Stimulated activated naive CD8-positive, alpha-beta T cell treated with anti-CD3 and anti-CD28 coated beads, Interleukin-15, Interleukin-2, amounts not matched to agents 100 ng/mL and 50 ng/mL, for 24 hours (primary cell): ENCODE data around the gene KMT2A.
A peak's percentile ranks its signal among the peaks of the same experiment; 100 is the strongest.
"Not testable (repeated sequence)": the region's sequence is repeated elsewhere in the genome, so short reads cannot be mapped to it uniquely, and the experiment has no call there.

Source experiments
- H3K27ac Mint-ChIP-seq: one replicate; pipeline ENCODE4 v1.8.0; 2021; ENCODE audit warnings: mild to moderate bottlenecking, mixed read lengths
- H3K27me3 Mint-ChIP-seq: one replicate; pipeline ENCODE4 v1.8.0; 2021; ENCODE audit warnings: mixed read lengths
- H3K36me3 Mint-ChIP-seq: one replicate; pipeline ENCODE4 v1.8.0; 2021; ENCODE audit warnings: low read depth, mixed read lengths
- H3K4me1 Mint-ChIP-seq: one replicate; pipeline ENCODE4 v1.8.0; 2021; ENCODE audit warnings: low read depth, mixed read lengths
- H3K4me3 Mint-ChIP-seq: one replicate; pipeline ENCODE4 v1.8.0; 2021; ENCODE audit warnings: mild to moderate bottlenecking, mixed read lengths
- H3K9me3 Mint-ChIP-seq: one replicate; pipeline ENCODE4 v1.8.0; 2021; ENCODE audit warnings: mixed read lengths

The KMT2A gene

DNA sequence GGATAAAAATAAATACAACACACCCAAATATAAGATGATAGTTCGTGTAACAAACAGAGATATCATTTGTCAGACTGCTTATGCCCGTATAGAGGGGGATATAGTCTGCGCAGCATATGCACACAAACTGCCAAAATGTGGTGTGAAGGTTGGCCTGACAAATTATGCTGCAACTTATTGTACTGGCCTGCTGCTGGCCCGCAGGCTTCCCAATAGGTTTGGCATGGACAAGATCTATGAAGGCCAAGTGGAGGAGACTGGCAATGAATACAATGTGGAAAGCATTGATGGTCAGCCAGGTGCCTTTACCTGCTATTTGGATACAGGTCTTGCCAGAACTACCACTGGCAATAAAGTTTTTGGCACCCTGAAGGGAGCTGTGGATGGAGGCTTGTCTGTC is 124.5 kb downstream of the KMT2A start:
- peaks cover 16% of the 10 kb centered on the region for H3K4me1 Mint-ChIP-seq
- H3K27me3 Mint-ChIP-seq: no peaks in the 10 kb centered on the region
- no peak overlapping the region for H3K27ac Mint-ChIP-seq
- no peak overlapping the region for H3K4me3 Mint-ChIP-seq
- peaks cover 11% of the 10 kb centered on the region for H3K36me3 Mint-ChIP-seq
- no peaks in the 10 kb centered on the region for H3K9me3 Mint-ChIP-seq

DNA sequence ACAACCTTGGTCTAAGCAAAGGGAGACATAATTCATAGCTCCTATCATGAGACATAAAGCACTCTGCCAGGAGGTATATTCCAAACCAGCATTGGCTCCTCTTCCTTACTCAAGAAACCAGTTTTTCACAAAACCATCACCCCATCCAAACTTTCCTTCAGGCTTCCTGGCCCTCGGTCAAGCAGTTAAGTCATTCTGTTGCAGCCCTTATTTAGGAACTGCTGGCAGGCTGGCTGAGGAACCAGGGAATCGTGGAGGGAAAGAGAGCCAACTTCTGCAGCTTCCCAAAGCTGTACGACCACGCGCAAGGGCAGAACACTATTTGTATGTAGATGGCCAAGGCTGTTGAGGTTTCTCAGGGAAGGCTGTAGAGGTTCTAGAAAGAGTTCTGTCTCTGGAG is 128.8 kb downstream of the KMT2A start:
- Mint-ChIP-seq H3K4me3 (peak overlapping the region; percentile 62), H3K4me1 (peaks cover 19% of the 10 kb centered on the region), H3K27ac (peak overlapping the region; percentile 71), H3K9me3 (no peaks in the 10 kb centered on the region), H3K36me3 (peaks cover 3% of the 10 kb centered on the region), H3K27me3 (no peaks in the 10 kb centered on the region)

DNA sequence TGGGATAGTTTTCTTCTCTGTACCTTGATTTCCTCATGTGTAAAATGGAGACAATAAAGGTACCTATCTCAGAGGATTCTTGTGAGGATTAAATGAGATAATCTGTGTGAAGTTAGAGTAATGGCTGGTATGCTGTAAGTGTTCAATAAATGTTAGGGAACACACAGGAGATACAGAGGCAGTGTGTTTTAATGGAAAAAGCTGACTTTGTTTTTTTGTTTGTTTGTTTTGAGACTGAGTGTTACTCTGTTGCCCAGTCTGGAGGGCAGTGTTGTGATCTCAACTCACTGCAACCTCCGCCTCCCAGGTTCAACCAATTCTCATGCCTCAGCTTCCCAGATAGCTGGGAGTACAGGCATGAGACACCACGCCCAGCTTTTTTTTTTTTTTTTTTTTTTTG is 133.4 kb downstream of the KMT2A start:
- Mint-ChIP-seq H3K36me3 (peaks cover 5% of the 10 kb centered on the region), H3K27ac (no peak overlapping the region), H3K9me3 (no peaks in the 10 kb centered on the region), H3K27me3 (no peaks in the 10 kb centered on the region), H3K4me3 (no peak overlapping the region), H3K4me1 (peaks cover 42% of the 10 kb centered on the region)

DNA sequence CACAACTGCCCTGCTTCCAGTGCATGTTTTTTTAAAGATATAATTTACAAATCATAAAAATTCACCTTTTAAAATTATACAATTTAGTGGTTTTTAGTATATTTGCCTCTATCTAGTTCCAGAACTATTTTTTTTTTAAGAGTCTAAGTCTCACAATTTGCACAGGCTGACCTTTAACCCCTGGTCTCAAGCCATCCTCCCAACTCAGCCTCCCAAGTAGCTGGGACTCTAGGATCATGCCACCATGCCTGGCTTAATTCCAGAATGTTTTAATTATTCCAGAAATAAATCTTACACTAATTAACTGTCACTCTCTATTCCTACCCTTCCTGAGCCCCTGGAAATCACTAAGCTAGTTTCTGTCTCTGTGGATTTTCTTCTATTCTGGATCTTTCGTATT is 134.5 kb downstream of the KMT2A start:
- H3K4me1 Mint-ChIP-seq: peaks cover 46% of the 10 kb centered on the region
- H3K4me3 Mint-ChIP-seq: peak overlapping the region; percentile 100
- no peaks in the 10 kb centered on the region for H3K9me3 Mint-ChIP-seq
- peaks cover 10% of the 10 kb centered on the region for H3K36me3 Mint-ChIP-seq
- no peak overlapping the region for H3K27ac Mint-ChIP-seq
- no peaks in the 10 kb centered on the region for H3K27me3 Mint-ChIP-seq

DNA sequence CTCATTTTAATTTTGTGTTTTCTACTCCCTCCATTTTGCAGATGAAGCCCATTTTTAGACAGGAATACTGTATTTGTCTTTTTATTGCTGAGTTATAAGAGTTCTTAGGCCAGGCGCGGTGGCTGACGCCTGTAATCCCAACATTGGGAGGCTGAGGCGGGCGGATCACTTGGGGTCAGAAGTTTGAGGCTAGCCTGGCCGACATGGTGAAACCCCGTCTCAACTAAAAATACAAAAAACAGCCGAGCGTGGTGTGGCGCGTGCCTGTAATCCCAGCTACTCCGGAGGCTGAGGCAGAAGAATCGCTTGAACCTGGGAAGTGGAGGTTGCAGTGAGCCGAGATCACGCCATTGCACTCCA is 135.4 kb downstream of the KMT2A start:
- H3K27me3 Mint-ChIP-seq, H3K9me3 Mint-ChIP-seq: not testable (repeated sequence)
- H3K4me1 Mint-ChIP-seq: peaks cover 50% of the 10 kb centered on the region
- peak overlapping the region; percentile 96 for H3K27ac Mint-ChIP-seq
- peaks cover 14% of the 10 kb centered on the region for H3K36me3 Mint-ChIP-seq
- peak overlapping the region; percentile 100 for H3K4me3 Mint-ChIP-seq

DNA sequence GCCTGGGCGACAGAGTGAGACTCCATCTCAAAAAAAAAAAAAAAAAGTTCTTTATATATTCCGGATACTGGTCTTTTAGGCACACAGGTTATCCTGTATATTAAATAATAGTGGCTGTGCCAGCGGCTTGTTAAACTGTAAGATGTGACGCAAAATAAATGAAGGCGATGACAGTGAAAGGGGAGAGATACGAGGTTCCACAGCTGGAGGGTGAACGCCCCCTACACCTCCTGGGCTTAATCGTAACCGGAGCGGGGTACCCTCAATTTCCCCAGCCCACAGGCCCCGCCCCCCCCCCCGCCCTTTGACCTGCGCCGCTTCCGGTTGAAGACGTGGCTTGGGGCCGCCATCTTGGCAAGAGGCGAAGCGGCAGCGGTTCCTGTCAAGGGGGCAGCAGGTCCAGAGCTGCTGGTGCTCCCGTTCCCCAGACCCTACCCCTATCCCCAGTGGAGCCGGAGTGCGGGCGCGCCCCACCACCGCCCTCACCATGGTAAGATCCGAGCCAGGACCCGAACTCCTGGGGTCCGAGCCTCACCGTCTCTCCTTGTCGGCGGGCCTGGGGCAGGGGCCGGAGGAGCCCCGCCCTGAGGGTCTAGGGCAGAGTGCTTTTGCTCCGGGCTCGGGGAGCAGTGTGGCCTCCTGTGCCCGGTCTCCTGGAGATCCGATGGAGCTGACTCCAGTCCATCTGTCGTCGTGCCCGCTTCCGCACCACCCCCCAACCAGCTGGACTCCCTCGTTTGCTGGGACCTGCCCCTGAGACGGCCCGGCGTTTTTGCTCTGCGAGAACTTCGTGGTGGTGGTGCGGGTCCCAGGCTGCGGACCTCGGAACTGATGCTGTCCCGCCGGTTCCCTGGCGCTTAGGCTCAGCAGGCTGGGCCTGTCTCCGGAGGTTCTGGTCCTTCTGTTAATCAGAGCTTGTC is 136.0 kb downstream of the KMT2A start, which contains the start of gene ARCN1:
Gene ARCN1, plus strand, starts transcription at position 349 of the 920 bp plus-strand sequence. Its CDS starts 139 bp downstream, at position 488.
- no peaks in the 10 kb centered on the region for H3K9me3 Mint-ChIP-seq
- peaks cover 53% of the 10 kb centered on the region for H3K4me1 Mint-ChIP-seq
- peaks cover 16% of the 10 kb centered on the region for H3K36me3 Mint-ChIP-seq
- H3K27me3 Mint-ChIP-seq: no peaks in the 10 kb centered on the region
- H3K4me3 Mint-ChIP-seq: peak within 1 kb of the TSS; percentile 100
- H3K27ac Mint-ChIP-seq: peak within 1 kb of the TSS; percentile 96

DNA sequence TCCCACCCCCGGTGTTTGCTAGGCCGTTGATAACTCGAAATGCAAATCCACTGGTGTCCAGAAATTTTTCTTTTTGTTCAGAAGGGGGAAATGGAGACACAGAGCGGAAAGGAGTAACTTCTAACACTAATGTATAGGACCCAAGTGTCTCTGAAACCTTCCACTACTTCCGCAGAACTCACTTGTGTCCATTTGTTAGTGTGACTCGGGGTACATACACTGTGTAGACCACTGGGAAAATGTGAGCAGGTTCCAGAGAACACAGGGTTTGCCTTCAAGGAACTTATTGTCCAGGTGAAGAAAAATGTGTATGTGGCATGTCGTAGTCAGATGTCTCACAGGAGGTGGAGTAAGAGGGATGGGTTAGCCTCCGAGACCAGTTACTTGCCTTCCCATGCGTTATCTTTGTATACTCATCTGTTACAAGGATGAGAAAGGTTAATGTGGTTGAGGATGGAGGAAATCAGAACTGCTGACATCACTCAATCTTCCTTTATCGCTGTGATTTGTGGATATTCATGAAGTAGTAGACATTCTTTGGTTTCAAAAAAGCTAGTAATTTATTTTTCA is 136.8 kb downstream of the KMT2A start:
- Mint-ChIP-seq H3K4me1 (peaks cover 57% of the 10 kb centered on the region), H3K9me3 (no peaks in the 10 kb centered on the region), H3K36me3 (peaks cover 21% of the 10 kb centered on the region), H3K4me3 (peak overlapping the region; percentile 100), H3K27ac (peak overlapping the region; percentile 96), H3K27me3 (no peaks in the 10 kb centered on the region)

DNA sequence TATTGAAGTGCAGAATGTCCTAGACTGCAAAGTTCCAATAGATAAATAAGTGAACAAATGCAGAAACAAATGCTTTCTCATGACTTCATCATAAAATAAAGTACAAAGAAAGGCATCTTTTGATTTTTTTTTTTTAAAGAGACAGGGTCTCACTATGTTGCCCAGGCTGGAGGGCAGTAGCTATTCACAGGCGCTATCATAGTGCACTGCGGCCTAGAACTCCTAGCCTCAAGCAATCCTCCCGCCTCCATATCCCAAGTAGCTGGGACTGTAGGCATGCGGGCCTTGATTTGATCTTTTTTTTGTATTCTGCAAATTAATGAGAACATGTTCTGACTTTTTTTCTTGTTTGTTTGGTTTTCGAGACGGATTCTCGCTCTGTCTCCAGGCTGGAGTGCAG is 138.3 kb downstream of the KMT2A start:
- Mint-ChIP-seq H3K36me3 (peaks cover 25% of the 10 kb centered on the region), H3K4me3 (peak overlapping the region; percentile 41), H3K4me1 (peaks cover 66% of the 10 kb centered on the region), H3K27me3 (no peaks in the 10 kb centered on the region), H3K27ac (no peak overlapping the region), H3K9me3 (no peaks in the 10 kb centered on the region)
